ENCODE data around the gene DENND4C. TPM values are rescaled to one million over a fixed set of nuclear protein-coding genes. Genes with fewer than 3 reads are reported as not detected.
"Not testable (repeated sequence)": the region's sequence is repeated elsewhere in the genome, so short reads cannot be mapped to it uniquely, and the experiment has no call there.

The DENND4C gene
- polyA plus RNA-seq (2012; ENCODE audit: insufficient read depth, insufficient read length) = 11.5 TPM

DNA sequence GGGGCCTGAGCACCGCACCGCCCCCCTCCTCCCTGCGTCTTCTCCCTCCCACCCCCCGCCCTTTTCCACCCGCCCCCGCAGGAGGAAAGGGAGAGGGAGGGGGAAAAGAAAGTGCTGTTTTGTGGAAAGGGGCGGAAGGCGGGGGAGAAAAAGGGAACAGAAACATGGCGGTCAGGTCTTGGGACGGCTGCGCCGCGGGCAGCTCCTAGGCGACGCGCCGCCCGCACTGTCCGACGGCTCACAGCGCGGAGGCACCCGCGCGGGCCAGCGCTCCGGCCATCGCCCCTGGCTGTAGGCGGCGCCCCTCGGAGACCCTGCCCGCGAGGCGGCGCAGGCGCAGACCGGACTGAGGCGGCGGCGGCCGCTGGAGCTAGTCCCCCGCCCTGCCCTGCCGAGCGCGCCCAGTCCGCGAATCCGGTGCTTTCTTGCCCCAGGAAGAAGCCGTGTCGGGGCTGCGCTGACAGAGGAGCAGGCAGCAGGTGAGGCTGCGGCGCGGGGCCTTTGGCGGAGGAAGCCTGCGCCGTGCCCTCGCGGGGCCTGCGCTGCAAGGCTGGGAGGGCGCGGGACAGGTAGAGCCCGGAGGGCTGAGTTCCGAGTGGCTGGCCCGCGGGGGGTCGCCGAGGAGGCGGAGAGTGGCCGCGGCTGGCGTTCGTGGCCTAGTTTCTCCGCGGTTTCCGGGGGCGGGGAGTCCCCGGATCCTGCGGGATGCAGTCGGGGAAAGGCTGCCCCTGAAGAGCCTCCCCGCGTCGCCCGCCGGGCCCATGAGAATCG is at the start of gene DENND4C:
Gene DENND4C, plus strand, starts transcription at position 339 of the 771 bp plus-strand sequence. CDS start 45,482 bp downstream, outside the sequence.
- peak within 1 kb of the TSS; percentile 65 for H3K4me3 ChIP-seq (ENCODE audit: low read length)
- DNase-seq (ENCODE audit: low read depth, low spot score) = peak; percentile 69

DNA sequence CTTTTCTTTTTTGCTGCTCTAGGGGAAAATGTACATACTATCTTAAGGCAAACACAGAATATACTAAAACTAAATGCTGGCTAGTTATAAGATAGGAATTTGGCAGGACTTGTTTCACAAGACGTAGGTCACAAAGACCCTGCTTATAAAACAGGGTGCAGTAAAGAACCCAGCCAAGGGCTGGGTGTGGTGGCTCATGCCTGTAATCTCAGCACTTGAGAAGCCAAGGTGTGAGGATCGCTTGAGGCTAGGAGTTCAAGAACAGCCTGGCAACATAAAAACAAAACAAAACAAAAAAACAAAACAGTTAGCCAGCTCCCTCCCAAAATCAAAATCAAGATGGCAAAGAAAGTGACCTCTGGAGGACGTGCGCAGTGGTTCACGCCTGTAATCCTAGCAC is 49.5 kb upstream of the DENND4C start:
- no peak for DNase-seq (ENCODE audit: low read depth, low spot score)
- no peak overlapping the region for H3K4me3 ChIP-seq (ENCODE audit: low read length)

DNA sequence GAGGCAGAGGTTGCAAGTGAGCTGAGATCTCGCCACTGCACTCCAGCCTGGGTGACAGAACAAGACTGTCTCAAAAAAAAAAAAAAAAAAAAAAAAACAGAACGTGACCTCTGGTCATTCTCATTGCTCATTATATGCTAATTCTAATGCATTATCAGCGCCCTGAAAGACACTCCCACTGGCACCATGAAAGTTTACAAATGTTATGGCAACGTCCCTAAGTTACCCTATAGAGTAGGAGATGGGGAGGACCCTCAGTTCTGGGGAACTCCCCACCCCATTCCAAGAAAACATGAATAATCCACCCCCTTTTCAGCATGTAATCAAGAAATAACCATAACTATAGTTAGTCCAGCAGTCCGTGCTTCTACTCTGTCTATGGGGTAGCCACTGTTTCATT is 48.9 kb upstream of the DENND4C start:
- DNase-seq (ENCODE audit: low read depth, low spot score) = no peak

DNA sequence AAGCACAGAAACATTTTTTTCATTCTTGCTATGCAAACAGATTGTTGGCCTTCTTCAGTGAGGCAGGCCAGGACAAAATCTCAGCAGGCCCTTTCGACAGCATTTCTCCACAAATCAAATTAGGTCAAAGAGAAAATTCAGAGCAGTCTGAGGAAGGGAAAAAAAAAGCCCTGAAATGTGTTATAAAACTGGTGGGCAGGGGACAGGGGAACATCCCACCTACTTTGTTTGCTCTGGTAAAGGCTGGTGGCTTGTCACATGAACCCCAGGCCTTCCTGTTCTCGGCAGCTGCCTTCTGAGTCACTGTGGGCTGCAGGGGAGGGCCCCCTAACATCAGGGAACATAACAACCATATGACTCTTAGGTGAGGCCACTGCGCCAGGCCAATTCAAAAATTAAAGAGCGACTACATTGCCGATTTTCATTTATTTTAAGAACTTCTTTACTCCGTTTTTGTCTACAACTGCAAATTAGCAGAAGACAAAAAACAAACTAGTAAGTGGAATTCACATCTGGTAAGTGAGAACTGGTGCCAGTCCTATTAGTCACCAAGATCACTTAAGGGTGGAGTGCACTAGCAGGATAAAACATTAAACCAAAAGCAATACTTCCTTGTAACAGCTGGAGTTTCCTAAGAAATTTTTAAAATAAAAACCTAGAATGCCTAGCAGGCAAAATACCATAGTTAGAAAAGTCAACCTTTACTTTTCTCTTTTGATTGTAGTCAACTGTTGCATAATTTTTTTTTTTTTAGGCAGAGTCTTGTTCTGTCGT is 46.2 kb upstream of the DENND4C start:
- H3K4me3 ChIP-seq (ENCODE audit: low read length) = no peak overlapping the region
- peak; percentile 46 for DNase-seq (ENCODE audit: low read depth, low spot score)

More for the DNA sequence above, 48.9 kb upstream of the DENND4C start:
- H3K4me3 ChIP-seq (ENCODE audit: low read length) = no peak overlapping the region

GRCh38 chr9:19185191-19185590 is 45.3 kb upstream of the DENND4C start:
- no peak for DNase-seq (ENCODE audit: low read depth, low spot score)
- H3K4me3 ChIP-seq (ENCODE audit: low read length) = no peak overlapping the region

DNA sequence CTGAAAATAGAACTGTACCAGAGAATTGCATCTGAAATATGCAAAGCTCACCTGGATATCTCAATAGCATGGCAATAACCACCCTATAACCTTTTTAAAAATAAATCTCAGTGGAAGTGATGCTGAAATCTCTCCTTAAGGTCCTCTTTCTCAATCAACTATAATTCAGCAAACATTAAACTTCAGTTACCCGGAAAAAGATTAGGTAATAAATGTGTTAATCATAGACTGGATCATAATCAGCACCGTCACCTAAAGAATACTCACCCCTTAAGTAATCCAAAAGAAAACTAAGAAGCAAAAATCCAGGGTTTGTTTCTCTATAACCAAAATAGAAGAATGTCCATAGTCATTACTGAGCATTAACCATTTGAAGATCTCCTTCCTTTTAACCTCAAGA is 44.3 kb upstream of the DENND4C start:
- no peak overlapping the region for H3K4me3 ChIP-seq (ENCODE audit: low read length)
- no peak for DNase-seq (ENCODE audit: low read depth, low spot score)

DNA sequence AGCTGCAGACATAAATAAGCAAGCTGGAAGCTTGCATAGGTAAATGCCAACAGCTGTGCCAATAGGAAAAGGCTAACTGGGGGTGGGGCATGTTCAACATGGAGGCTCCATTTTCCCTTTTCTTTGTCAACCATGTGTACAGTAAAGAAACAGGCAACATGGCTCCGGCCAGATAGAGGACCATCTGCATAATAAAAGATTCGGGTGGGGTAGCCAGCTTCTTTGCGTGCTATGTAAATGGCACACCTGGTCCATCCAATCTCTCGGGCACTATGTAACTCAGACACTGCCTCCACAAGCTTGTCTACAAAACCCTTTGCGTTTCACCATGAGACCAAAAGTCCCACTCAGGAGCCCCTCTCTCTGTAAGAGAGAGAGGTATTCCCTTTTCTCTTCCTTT is 41.7 kb upstream of the DENND4C start:
- H3K4me3 ChIP-seq (ENCODE audit: low read length) = no peak overlapping the region
- DNase-seq (ENCODE audit: low read depth, low spot score) = no peak

DNA sequence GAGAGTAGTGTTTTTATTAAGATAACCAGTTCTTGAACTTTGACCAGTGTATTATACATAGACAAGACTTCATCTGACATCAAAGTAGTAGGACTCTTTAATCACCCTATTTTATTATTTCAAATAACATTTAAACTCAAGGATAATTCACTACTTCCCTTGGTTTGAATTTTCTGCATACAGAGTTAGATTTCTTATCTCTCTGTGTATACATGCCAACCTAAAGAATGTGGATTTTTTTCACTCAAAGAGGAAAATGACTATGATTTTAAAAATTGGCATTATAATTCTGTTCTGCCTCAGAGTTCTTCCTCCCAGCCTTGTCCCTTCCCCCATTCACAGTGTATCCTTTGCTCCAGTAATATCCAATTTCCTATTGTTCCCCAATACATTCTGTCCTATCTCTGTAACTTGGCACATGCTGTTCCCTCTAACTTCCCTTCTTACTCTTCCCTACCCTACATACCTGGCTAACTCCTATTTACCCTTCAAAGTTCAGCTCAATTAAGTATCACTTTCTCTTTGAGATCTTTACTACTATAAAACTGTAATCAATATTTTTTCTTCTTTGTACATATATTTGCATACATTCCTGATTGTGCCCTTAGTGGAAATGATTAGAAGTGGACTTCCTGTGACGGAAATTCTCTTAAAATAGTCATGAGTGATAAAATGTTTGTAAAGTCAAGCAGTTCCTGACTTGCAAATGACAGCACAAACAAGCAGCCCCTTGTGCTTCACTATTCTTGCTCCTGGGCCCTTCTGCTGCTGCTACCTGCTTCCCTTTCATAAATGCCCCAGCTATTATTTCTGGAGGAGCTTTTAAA is 38.1 kb upstream of the DENND4C start:
- H3K4me3 ChIP-seq (ENCODE audit: low read length) = no peak overlapping the region
- no peak for DNase-seq (ENCODE audit: low read depth, low spot score)

GRCh38 chr9:19193029-19193324 is 37.5 kb upstream of the DENND4C start:
- no peak for DNase-seq (ENCODE audit: low read depth, low spot score)
- no peak overlapping the region for H3K4me3 ChIP-seq (ENCODE audit: low read length)

GRCh38 chr9:19193358-19193973 is 37.0 kb upstream of the DENND4C start:
- DNase-seq (ENCODE audit: low read depth, low spot score); H3K4me3 ChIP-seq (ENCODE audit: low read length): not testable (repeated sequence)

DNA sequence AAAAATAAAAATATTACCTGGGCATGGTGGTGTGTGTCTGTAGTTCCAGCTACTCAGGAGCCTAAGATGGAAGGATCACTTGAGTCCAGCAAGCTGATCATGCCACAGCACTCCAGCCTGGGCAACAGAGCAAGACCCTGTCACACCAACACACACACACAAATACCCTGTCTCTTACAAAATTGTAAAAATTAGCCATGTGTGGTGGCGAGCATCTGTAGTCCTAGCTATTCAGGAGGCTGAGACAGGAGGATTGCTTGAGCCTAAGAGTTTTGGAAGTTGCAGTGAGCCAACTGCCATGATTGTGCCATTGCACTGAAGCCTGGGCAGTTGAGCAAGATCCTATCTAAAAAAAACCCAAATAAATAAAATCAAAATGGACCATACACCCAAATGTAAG is 32.1 kb upstream of the DENND4C start:
- DNase-seq (ENCODE audit: low read depth, low spot score) = no peak
- no peak overlapping the region for H3K4me3 ChIP-seq (ENCODE audit: low read length)

DNA sequence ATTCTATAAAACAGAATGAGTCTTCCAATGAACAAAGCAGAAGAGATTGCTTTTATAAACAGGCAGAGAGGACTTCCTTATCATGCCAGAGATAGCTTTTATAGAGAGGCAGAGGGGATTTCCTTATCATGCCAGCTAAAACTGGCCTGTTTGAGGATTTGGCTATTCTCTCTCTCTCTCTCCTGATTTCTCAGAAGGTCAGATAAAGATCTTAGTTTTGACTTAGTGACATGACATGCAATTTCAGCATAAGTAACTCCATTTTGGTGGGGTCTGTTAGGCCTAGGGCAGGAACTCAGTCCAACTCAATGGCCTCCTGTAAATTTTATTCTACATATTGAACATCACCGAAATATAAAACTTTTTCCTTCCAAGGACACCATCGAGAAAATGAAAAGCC is 31.5 kb upstream of the DENND4C start:
- H3K4me3 ChIP-seq (ENCODE audit: low read length) = no peak overlapping the region
- no peak for DNase-seq (ENCODE audit: low read depth, low spot score)

DNA sequence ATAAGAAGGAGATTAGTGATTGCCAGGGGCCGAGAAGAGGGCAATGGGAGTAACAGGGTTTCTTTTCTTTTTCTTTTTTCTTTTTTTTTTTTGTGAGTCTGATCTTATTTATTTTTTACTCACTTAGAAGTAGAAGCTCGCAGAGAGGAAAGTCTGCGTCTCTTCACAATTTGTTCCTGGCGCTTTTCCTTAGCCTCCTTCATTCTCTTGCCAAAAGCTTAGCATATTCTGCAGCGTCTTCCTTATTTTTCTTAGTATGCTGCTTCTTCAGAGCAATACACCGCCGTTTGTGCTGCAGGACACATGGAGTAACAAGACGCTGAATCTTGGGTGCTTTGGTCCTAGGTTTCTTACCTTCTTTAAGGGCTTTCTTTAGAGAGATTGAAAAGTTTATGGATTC is 30.3 kb upstream of the DENND4C start:
- no peak overlapping the region for H3K4me3 ChIP-seq (ENCODE audit: low read length)
- DNase-seq (ENCODE audit: low read depth, low spot score) = no peak

DNA sequence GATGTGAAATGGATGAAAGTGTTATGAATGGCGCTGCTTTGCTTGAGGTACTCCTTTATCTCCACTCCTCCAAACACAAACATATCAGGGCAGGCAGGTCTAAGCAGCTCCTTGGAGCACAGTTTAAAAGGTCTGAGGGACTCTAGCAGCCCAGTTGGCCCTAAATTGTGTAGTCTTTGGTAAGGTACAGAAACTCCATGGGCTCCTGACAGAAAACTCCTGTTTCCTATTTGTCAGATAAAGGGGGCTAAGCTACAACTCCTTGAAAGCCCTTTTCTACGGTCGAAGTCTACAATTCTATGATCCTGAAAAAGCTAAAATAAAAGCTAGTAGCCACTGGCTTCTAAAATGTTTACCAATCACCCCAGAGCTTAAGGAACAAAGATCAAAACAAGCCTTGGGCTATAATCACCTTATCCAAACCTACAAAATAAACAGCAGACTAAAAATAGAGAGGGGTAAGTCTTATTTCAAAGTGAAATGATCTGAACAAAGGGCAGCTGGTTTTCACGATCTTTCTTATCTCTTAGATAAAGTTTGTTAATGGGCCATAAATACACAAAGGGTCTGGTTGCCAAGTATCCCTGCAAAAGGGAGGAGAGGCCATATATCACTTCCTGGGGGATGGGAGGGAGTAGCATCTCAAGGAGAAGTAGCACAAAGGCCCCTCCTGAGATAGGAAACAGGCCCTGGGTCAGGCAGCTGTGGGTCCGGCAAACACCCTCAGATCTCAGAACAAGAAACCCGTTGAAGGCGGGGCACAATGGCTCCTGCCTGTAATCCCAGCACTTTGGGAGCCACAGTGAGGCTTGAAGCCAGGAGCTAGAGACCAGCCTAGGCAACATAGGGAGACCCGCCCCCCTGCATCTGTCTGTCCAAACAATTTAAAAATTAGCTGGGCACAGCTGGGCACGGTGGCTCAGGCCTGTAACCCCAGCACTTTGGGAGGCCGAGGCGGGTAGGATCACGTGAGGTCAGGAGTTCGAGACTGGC is 28.3 kb upstream of the DENND4C start:
- no peak for DNase-seq (ENCODE audit: low read depth, low spot score)
- H3K4me3 ChIP-seq (ENCODE audit: low read length) = no peak overlapping the region

- DNase-seq (ENCODE audit: low read depth, low spot score) = no peak
- H3K4me3 ChIP-seq (ENCODE audit: low read length) = no peak overlapping the region
These were observed 27.4 kb upstream of the DENND4C start for GRCh38 chr9:19203058-19203457.

DNA sequence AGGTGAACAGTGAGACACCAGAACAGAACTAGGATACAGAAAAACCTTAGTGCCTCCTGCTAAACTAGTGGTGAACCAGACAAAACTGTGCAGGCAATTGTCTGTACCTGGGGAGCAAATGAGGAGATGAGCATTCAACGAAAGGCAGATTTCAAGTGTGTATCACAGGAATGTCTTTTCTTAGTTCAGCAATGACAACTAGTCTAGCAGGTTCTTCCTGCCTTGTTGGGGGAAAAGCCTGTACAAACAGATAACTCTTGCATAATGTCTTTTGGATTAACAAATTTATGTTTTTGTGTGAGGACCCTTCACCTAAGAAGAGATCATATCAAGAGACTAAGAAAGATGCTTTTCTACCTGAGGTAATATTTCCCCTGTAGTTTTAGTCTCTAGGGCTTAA is 21.8 kb upstream of the DENND4C start:
- H3K4me3 ChIP-seq (ENCODE audit: low read length) = no peak overlapping the region

GRCh38 chr9:19209188-19209587 is 21.3 kb upstream of the DENND4C start:
- no peak overlapping the region for H3K4me3 ChIP-seq (ENCODE audit: low read length)
- no peak for DNase-seq (ENCODE audit: low read depth, low spot score)

More for the DNA sequence above, 21.8 kb upstream of the DENND4C start:
- no peak for DNase-seq (ENCODE audit: low read depth, low spot score)

DNA sequence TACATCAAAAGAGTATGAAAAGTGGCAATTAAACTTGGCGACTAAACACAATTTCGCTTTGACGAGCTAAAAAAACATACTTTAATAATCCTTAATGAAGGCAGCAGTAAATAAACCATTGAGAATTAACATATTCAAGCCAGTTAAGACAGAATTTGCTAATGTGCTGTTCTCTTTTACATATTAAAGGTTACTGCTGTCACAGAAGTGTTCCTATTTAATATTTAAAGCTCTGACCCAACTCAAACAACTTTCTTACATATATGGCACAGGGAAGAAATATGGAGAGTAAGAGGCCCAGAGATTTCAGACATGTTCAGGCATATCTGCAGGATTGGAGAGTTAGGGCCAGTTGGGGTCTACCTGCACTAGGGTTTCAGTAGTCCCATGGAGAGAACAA is 16.7 kb upstream of the DENND4C start:
- no peak for DNase-seq (ENCODE audit: low read depth, low spot score)
- H3K4me3 ChIP-seq (ENCODE audit: low read length) = no peak overlapping the region
